ENCODE measurements around the gene ARHGAP15. TPM values are rescaled to one million over a fixed set of nuclear protein-coding genes. Genes with fewer than 3 reads are reported as not detected.

The ARHGAP15 gene
- total RNA-seq, 2 donors from 2014 or later, result 277 to 309 TPM

GRCh38 chr2:143594745-143595144, 465.5 kb downstream of the ARHGAP15 start:
- H3K27me3 Mint-ChIP-seq, result no peaks in the 10 kb centered on the region
- DNase-seq (no peak), ATAC-seq (no peak)
- peaks cover 15% of the 10 kb centered on the region for H3K4me1 Mint-ChIP-seq
- H3K4me3 Mint-ChIP-seq, result no peak overlapping the region
- no peak overlapping the region for H3K27ac Mint-ChIP-seq
- H3K36me3 Mint-ChIP-seq (ENCODE audit: low read depth), result peaks cover 6% of the 10 kb centered on the region
- no peaks in the 10 kb centered on the region for H3K9me3 ChIP-seq (ENCODE audit: control insufficient read depth, low read length, poor library complexity, severe bottlenecking)

GRCh38 chr2:143600116-143600515, 470.9 kb downstream of the ARHGAP15 start:
- Mint-ChIP-seq H3K27ac (peak overlapping the region; percentile 65), H3K27me3 (no peaks in the 10 kb centered on the region), H3K4me3 (no peak overlapping the region), H3K36me3 (ENCODE audit: low read depth) (peaks cover 9% of the 10 kb centered on the region), H3K4me1 (peaks cover 23% of the 10 kb centered on the region)
- H3K9me3 ChIP-seq (ENCODE audit: control insufficient read depth, low read length, poor library complexity, severe bottlenecking), result no peaks in the 10 kb centered on the region
- no peak for ATAC-seq
- DNase-seq, result no peak

GRCh38 chr2:143601828-143602227, 472.6 kb downstream of the ARHGAP15 start:
- ATAC-seq (no peak), DNase-seq (no peak)
- H3K27me3 Mint-ChIP-seq, result no peaks in the 10 kb centered on the region
- H3K36me3 Mint-ChIP-seq (ENCODE audit: low read depth), result peaks cover 9% of the 10 kb centered on the region
- H3K9me3 ChIP-seq (ENCODE audit: control insufficient read depth, low read length, poor library complexity, severe bottlenecking), result no peaks in the 10 kb centered on the region
- no peak overlapping the region for H3K4me3 Mint-ChIP-seq
- H3K4me1 Mint-ChIP-seq, result peaks cover 26% of the 10 kb centered on the region
- H3K27ac Mint-ChIP-seq, result no peak overlapping the region

- Mint-ChIP-seq H3K4me3 (no peak overlapping the region), H3K27ac (no peak overlapping the region), H3K4me1 (peaks cover 34% of the 10 kb centered on the region), H3K27me3 (no peaks in the 10 kb centered on the region), H3K36me3 (ENCODE audit: low read depth) (peaks cover 12% of the 10 kb centered on the region)
- no peaks in the 10 kb centered on the region for H3K9me3 ChIP-seq (ENCODE audit: control insufficient read depth, low read length, poor library complexity, severe bottlenecking)
- ATAC-seq (no peak), DNase-seq (no peak)
Measured at GRCh38 chr2:143603035-143603655, 473.9 kb downstream of the ARHGAP15 start.

DNA sequence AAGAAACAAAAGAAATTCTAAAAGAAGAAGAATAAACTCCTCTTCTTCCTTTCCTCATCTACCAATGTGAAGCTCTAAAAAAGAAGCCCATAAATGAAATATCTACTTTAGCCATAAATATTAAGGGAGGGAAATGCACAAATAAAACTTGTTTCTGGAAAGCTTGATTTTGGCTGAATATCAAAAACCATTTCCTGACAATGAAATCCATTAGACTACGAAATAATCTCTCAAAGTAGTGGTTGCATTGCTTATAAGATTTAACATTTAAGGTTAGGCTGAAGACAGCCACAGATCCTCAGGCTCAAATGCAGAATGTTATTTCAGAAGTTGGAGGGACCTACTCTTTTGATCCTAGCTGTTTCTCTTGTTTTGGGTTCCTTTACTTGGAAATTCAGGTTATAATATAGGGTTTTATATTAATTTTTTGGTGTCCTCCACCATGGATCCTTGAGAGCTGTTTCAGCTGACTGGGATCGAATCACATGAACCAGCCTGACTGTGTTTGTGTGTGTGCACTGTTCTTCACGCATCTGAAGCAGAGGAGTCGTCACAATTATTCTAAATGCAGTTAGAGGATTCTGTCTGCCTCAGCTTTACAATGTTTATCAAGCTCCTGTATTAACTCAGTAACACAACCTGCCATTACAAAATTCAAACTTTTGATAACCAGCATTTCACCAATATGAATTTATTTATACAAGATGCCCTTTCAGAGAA, 474.8 kb downstream of the ARHGAP15 start:
- H3K4me3 Mint-ChIP-seq, result no peak overlapping the region
- no peaks in the 10 kb centered on the region for H3K27me3 Mint-ChIP-seq
- H3K9me3 ChIP-seq (ENCODE audit: control insufficient read depth, low read length, poor library complexity, severe bottlenecking), result no peaks in the 10 kb centered on the region
- no peak for DNase-seq
- H3K4me1 Mint-ChIP-seq, result peaks cover 36% of the 10 kb centered on the region
- ATAC-seq, result no peak
- H3K36me3 Mint-ChIP-seq (ENCODE audit: low read depth), result peaks cover 12% of the 10 kb centered on the region
- peak overlapping the region; percentile 9 for H3K27ac Mint-ChIP-seq

DNA sequence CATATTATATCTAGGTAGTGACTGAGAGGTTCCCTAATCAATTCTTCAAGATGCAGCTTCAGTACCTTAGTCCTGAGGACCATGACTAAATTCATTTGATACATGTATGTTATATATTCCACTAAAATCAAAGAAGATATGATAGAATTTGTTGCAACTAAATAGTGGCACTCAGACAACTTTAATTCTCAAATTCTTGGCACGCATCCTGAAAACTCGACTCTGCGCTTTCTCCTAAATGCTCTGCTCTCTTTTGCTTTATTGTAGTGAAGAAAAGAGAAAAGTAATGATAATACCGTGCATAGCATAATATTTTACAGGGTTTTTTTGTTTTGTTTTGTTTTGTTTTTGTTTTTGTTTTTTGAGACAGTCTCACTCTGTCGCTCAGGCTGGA, 475.3 kb downstream of the ARHGAP15 start:
- no peaks in the 10 kb centered on the region for H3K9me3 ChIP-seq (ENCODE audit: control insufficient read depth, low read length, poor library complexity, severe bottlenecking)
- Mint-ChIP-seq H3K36me3 (ENCODE audit: low read depth) (peaks cover 10% of the 10 kb centered on the region), H3K4me3 (no peak overlapping the region), H3K27me3 (no peaks in the 10 kb centered on the region), H3K27ac (peak overlapping the region; percentile 9), H3K4me1 (peaks cover 39% of the 10 kb centered on the region)
- ATAC-seq (no peak), DNase-seq (no peak)

DNA sequence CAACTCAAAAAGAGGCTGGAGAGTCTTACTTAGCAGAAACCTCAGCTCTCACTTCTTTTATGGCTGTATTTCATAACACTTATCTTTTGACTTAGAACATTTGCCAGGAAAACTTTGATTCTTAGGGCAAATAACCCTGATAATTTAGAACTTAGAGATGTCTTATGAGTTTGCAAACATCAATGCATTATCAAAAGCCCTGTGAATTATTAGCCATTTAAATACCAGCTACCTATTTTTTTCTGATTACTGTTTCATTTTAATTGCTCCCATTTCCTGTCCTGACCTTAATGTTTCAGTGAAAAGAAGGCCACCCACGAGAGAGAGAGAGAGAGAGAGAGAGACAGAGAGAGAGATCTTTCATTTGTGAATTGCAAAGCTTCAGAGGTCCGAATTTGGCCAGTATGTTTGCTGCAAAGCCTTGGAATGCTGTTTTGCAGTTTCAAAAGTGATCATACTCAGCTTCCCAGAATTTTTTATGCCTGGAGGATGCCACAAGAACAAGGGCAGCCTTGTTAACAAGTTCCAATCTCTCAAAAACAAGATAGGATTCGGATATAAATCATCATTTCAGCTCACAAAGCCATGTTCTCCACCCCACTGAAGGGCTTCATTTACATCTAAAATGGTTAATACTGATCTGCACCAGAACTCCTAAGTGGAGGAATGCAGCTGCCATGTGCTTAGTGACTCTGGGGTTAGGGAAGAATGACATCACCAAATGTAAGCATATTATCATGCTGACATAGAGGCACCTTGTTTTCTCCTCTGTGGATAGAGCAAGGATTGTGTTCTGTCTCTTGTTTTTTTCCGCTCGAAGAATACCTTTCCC, 478.2 kb downstream of the ARHGAP15 start:
- H3K4me1 Mint-ChIP-seq, result peaks cover 43% of the 10 kb centered on the region
- H3K36me3 Mint-ChIP-seq (ENCODE audit: low read depth), result peaks cover 8% of the 10 kb centered on the region
- H3K27ac Mint-ChIP-seq, result no peak overlapping the region

DNA sequence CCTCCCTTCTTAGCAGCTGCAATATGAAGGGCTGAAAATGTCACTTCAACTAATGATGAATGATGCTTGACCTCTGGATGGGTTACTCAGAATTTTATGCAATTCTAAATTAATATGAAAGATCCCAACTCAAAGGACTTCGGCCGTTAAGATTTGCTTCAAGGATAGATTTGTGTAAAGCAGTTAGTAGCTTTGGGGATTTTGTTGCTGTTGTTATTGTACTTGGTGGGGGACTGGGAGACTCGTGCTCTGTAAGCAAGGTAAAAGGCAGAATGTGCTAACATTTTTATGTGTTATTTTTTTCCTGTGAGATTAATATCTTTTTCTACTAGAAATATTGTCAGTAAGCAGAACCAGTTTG, 478.8 kb downstream of the ARHGAP15 start:
- no peaks in the 10 kb centered on the region for H3K27me3 Mint-ChIP-seq
- H3K27ac Mint-ChIP-seq, result no peak overlapping the region
- no peaks in the 10 kb centered on the region for H3K9me3 ChIP-seq (ENCODE audit: control insufficient read depth, low read length, poor library complexity, severe bottlenecking)
- no peak for ATAC-seq
- H3K36me3 Mint-ChIP-seq (ENCODE audit: low read depth), result peaks cover 8% of the 10 kb centered on the region
- no peak overlapping the region for H3K4me3 Mint-ChIP-seq
- peaks cover 39% of the 10 kb centered on the region for H3K4me1 Mint-ChIP-seq
- DNase-seq, result no peak

More for the DNA sequence above, 478.2 kb downstream of the ARHGAP15 start:
- ATAC-seq, result no peak
- H3K9me3 ChIP-seq (ENCODE audit: control insufficient read depth, low read length, poor library complexity, severe bottlenecking), result no peaks in the 10 kb centered on the region
- DNase-seq, result no peak
- Mint-ChIP-seq H3K27me3 (no peaks in the 10 kb centered on the region), H3K4me3 (no peak overlapping the region)

DNA sequence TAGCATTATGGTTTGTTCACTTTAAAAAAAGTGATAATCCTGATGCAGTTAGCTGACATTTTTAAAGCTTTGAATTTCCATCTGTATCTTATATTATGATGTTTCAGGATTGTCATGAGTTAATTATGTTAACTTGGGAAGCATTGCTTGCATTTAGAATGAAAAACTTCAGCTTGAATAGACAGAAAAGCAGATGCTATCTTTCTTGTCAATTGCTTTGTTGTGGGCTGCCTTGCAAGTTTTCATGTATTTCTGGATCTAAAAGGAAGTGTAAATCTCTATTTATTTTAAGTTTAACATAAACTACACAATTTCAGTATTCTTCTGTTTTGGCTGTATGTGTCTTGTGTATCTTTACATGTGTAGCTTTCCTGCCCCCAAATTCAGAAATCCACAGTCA, 479.5 kb downstream of the ARHGAP15 start:
- H3K4me3 Mint-ChIP-seq, result no peak overlapping the region
- peaks cover 37% of the 10 kb centered on the region for H3K4me1 Mint-ChIP-seq
- peaks cover 8% of the 10 kb centered on the region for H3K36me3 Mint-ChIP-seq (ENCODE audit: low read depth)

GRCh38 chr2:143611336-143611735, 482.1 kb downstream of the ARHGAP15 start:
- H3K4me1 Mint-ChIP-seq, result peaks cover 49% of the 10 kb centered on the region
- peaks cover 11% of the 10 kb centered on the region for H3K36me3 Mint-ChIP-seq (ENCODE audit: low read depth)
- no peak for DNase-seq
- no peak for ATAC-seq
- H3K27me3 Mint-ChIP-seq, result no peaks in the 10 kb centered on the region
- H3K27ac Mint-ChIP-seq, result peak overlapping the region; percentile 30
- no peak overlapping the region for H3K4me3 Mint-ChIP-seq
- H3K9me3 ChIP-seq (ENCODE audit: control insufficient read depth, low read length, poor library complexity, severe bottlenecking), result no peaks in the 10 kb centered on the region

More for the DNA sequence above, 479.5 kb downstream of the ARHGAP15 start:
- Mint-ChIP-seq H3K27ac (no peak overlapping the region), H3K27me3 (no peaks in the 10 kb centered on the region)
- H3K9me3 ChIP-seq (ENCODE audit: control insufficient read depth, low read length, poor library complexity, severe bottlenecking), result no peaks in the 10 kb centered on the region
- ATAC-seq (no peak), DNase-seq (no peak)

DNA sequence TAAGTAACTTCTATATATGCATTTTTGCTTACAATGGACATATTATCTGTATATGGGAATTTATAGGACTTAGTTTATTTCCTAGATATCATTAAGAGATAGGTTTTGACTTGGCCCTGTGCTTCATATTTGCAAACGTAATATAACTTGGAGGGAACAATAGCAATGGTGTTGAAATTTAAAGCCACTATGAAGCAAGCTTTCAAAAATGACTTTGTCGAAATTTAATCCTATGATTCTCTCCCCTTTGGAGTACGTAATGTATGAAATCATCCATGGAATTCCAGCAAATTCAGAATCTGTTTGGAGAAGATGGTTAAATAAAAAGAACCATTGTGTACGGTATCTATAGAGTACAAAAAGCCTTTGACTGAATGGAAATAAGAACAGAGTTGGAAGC, 486.3 kb downstream of the ARHGAP15 start:
- no peak for ATAC-seq
- H3K4me1 Mint-ChIP-seq, result peaks cover 33% of the 10 kb centered on the region
- H3K27me3 Mint-ChIP-seq, result no peaks in the 10 kb centered on the region
- no peaks in the 10 kb centered on the region for H3K9me3 ChIP-seq (ENCODE audit: control insufficient read depth, low read length, poor library complexity, severe bottlenecking)
- H3K27ac Mint-ChIP-seq, result peak overlapping the region; percentile 57
- H3K36me3 Mint-ChIP-seq (ENCODE audit: low read depth), result peaks cover 12% of the 10 kb centered on the region
- H3K4me3 Mint-ChIP-seq, result no peak overlapping the region
- no peak for DNase-seq

GRCh38 chr2:143616452-143616851, 487.2 kb downstream of the ARHGAP15 start:
- DNase-seq (no peak), ATAC-seq (peak; percentile 28)
- peaks cover 8% of the 10 kb centered on the region for H3K36me3 Mint-ChIP-seq (ENCODE audit: low read depth)
- no peak overlapping the region for H3K27ac Mint-ChIP-seq
- no peak overlapping the region for H3K4me3 Mint-ChIP-seq
- H3K9me3 ChIP-seq (ENCODE audit: control insufficient read depth, low read length, poor library complexity, severe bottlenecking), result no peaks in the 10 kb centered on the region
- H3K27me3 Mint-ChIP-seq, result no peaks in the 10 kb centered on the region
- H3K4me1 Mint-ChIP-seq, result peaks cover 29% of the 10 kb centered on the region

DNA sequence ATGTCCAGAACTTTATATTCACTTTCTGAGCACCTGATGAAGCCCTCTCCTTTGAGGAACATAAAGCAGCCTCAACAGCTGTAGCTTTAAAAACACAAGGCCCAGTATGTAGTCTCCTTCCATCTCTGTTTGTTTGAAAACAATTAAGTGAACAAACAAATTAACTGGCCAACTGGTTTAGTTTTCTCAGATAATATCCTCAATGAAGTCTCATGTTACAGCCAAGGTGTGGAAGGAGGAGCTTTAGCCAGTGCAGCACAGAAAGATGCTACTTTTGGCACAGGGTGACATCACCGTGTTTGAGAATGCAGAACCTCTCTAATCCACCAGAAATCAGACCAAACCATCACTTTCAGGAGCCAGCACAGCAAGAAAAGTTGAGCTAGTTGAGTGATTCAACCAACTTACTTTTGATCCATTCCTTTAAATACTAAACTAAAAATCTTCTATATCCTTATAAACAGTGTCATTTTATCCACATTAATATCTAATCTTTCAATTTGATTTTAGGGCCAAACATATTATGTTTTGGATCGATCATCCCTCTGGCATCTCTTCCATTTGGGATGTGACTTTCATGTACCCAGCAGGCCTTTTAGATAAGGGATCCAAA, 488.7 kb downstream of the ARHGAP15 start:
- DNase-seq (no peak), ATAC-seq (no peak)
- Mint-ChIP-seq H3K36me3 (ENCODE audit: low read depth) (peaks cover 8% of the 10 kb centered on the region), H3K27me3 (no peaks in the 10 kb centered on the region), H3K4me1 (peaks cover 24% of the 10 kb centered on the region), H3K4me3 (no peak overlapping the region), H3K27ac (peak overlapping the region; percentile 67)
- no peaks in the 10 kb centered on the region for H3K9me3 ChIP-seq (ENCODE audit: control insufficient read depth, low read length, poor library complexity, severe bottlenecking)

Measured in T-helper 17 cell (primary cell).